Endothelial cell of umbilical vein (primary cell): ENCODE data around the gene TM9SF3. TPM values are rescaled to one million over a fixed set of nuclear protein-coding genes. Genes with fewer than 3 reads are reported as not detected.

Experiments
- BruUV-seq: library from RNA; stranded (reverse); fragments of 400-500 nt; replicated peaks from 2 replicates; lab custom pipeline; 2021; lab: Mats Ljungman, UMichigan
- CTCF ChIA-PET: fragments of 300-600, 350-600 bp; sonication (Branson Sonifier 250); formaldehyde crosslinking; loops from one replicate; lab custom pipeline; 2021; ENCODE audit warnings: antibody characterized with exemption, inconsistent platforms; lab: Charles Lee
- POLR2A ChIA-PET: fragments of 300-600, 350-600 bp; sonication (Branson Sonifier 250); formaldehyde crosslinking; loops from one replicate; lab custom pipeline; 2021; ENCODE audit warnings: antibody characterized with exemption, inconsistent platforms; lab: Charles Lee
- DNase-seq: peaks from one replicate; pipeline ENCODE4 v3.0.0-alpha.2; 2011; ENCODE audit warnings: low read depth, low spot score
- FAIRE-seq: peaks from 2 replicates; lab custom pipeline; 2011; peaks lifted over from hg19 to GRCh38; lab: Jason Lieb, UNC
- H2AFZ ChIP-seq: 2 replicates; pipeline ENCODE4 v1.6.0; 2012; ENCODE audit warnings: low read depth, low read length, control low read depth, inconsistent platforms
- H3K27ac ChIP-seq: 2 replicates; pipeline ENCODE4 v1.5.1; 2011; ENCODE audit warnings: low read depth, mild to moderate bottlenecking, control low read depth, low read length, moderate library complexity; ENCODE audit not compliant: insufficient read depth
- H3K27me3 ChIP-seq, 2 experiments: 2 replicates each; pipeline versions ENCODE4 v1.6.0 to v1.6.1; 2011; ENCODE audit warnings: low read length in 2 of 2, mixed read lengths in 1 of 2; ENCODE audit not compliant: control insufficient read depth in 2 of 2, insufficient read depth in 2 of 2
- H3K36me3 ChIP-seq, 2 experiments: 2 replicates in 1 of 2; 3 replicates in 1 of 2; pipeline ENCODE4 v1.5.1; 2011; ENCODE audit warnings: low read length in 2 of 2, mild to moderate bottlenecking in 1 of 2, moderate library complexity in 1 of 2; ENCODE audit not compliant: control insufficient read depth in 2 of 2, insufficient read depth in 2 of 2; ENCODE audit errors: extremely low read depth in 1 of 2
- H3K4me1 ChIP-seq: 3 replicates; pipeline ENCODE4 v1.5.1; 2011; ENCODE audit warnings: mild to moderate bottlenecking, low read length; ENCODE audit not compliant: control insufficient read depth, insufficient read depth; ENCODE audit errors: extremely low read depth
- H3K4me2 ChIP-seq: 2 replicates; pipeline ENCODE4 v1.6.1; 2011; ENCODE audit warnings: low read length, control low read depth, mixed read lengths; ENCODE audit not compliant: insufficient read depth
- H3K4me3 ChIP-seq, 3 experiments: fragments of 200-600 bp in 1 of 3; sonication (generic), shearing (Covaris generic) in 1 of 3; replicated peaks in 1 of 3; 2 replicates each; pipeline ENCODE4 v1.5.1; 2011 to 2016; ENCODE audit warnings: control low read depth in 3 of 3, low read length in 3 of 3, mild to moderate bottlenecking in 2 of 3, inconsistent platforms in 1 of 3, low read depth in 1 of 3, moderate library complexity in 1 of 3; ENCODE audit not compliant: insufficient read depth in 1 of 3
- H3K79me2 ChIP-seq: 2 replicates; pipeline ENCODE4 v1.6.0; 2012; ENCODE audit warnings: low read length, inconsistent platforms; ENCODE audit not compliant: control insufficient read depth, insufficient read depth
- H3K9ac ChIP-seq: replicated peaks from 2 replicates; pipeline ENCODE3; 2011; ENCODE audit warnings: low read length, control low read depth; ENCODE audit not compliant: insufficient read depth; ENCODE audit errors: extremely low read depth
- H3K9me1 ChIP-seq: replicated peaks from 3 replicates; pipeline ENCODE4 v1.6.0; 2011; ENCODE audit warnings: mild to moderate bottlenecking, low read length; ENCODE audit not compliant: control insufficient read depth, insufficient read depth; ENCODE audit errors: extremely low read depth
- H3K9me3 ChIP-seq: replicated peaks from 2 replicates; pipeline ENCODE4 v1.5.1; 2012; ENCODE audit warnings: low read length, inconsistent platforms; ENCODE audit not compliant: control insufficient read depth, insufficient read depth
- H4K20me1 ChIP-seq: replicated peaks from 2 replicates; pipeline ENCODE3; 2011; ENCODE audit warnings: mild to moderate bottlenecking, low read length; ENCODE audit not compliant: control insufficient read depth, insufficient read depth; ENCODE audit errors: extremely low read depth
- EZH2 ChIP-seq: IDR thresholded peaks from 2 replicates; pipeline ENCODE4 v1.6.1; 2012; ENCODE audit warnings: borderline replicate concordance, low read depth, mild to moderate bottlenecking, moderate library complexity, low read length, inconsistent platforms; ENCODE audit not compliant: severe bottlenecking
- FOS ChIP-seq: IDR thresholded peaks from 2 replicates; pipeline ENCODE4 v1.6.1; 2011; ENCODE audit warnings: mild to moderate bottlenecking, low read length, moderate library complexity, borderline replicate concordance; ENCODE audit not compliant: insufficient read depth
- GATA2 ChIP-seq: IDR thresholded peaks from 2 replicates; pipeline ENCODE4 v1.7.0; 2011; ENCODE audit warnings: low read depth, mild to moderate bottlenecking, moderate library complexity, mixed read lengths, low read length; ENCODE audit not compliant: insufficient read length, insufficient read depth
- JUN ChIP-seq: IDR thresholded peaks from 2 replicates; pipeline ENCODE4 v1.6.1; 2011; ENCODE audit warnings: borderline replicate concordance, low read depth; ENCODE audit not compliant: insufficient read length, insufficient read depth
- MYC ChIP-seq: IDR thresholded peaks from one replicate; pipeline ENCODE4 v1.6.1; 2011; ENCODE audit warnings: mild to moderate bottlenecking, low read depth, low read length
- POLR2A ChIP-seq: IDR thresholded peaks from 2 replicates; pipeline ENCODE4 v1.6.1; 2012; ENCODE audit warnings: low read depth, mild to moderate bottlenecking, control low read depth, low read length
- POLR2AphosphoS5 ChIP-seq: IDR thresholded peaks from 2 replicates; pipeline ENCODE4 v1.6.1; 2012; ENCODE audit warnings: low read depth, mild to moderate bottlenecking, control low read depth, low read length, moderate library complexity; ENCODE audit not compliant: insufficient read depth
- dilution Hi-C: fragments of 300-500 bp; cut with MboI; formaldehyde crosslinking; loops from one replicate; pipeline ENCODE4 v1.15.0; 2019; ENCODE audit warnings: low sequenced_read_pairs; ENCODE audit not compliant: extremely low pct_ligation_motif_present
- intact Hi-C: fragments of 100-400 bp; cut with micrococcal nuclease; formaldehyde crosslinking; loops from one replicate; pipeline ENCODE4 v1.10.0; 2022
- polyA plus RNA-seq, 4 experiments: library from polyadenylated mRNA; depleted of rRNA in 3 of 4; stranded (reverse) in 3 of 4; unstranded in 1 of 4; fragments of >200 nt; gene quantifications; 2 replicates each; pipeline versions ENCODE4 v1.2.1 to v1.2.3, GENCODE V29; 2011 to 2012; ENCODE audit warnings: missing spikeins in 1 of 4
- total RNA-seq: library from RNA; stranded (reverse); gene quantifications from 2 replicates; pipeline ENCODE4 v1.2.3, GENCODE V29; 2021
- TF ChIP-seq, protein P1 (sequence below), 2 donors: IDR thresholded peaks; 1 replicate in 1 of 2; 2 replicates in 1 of 2; pipeline ENCODE4 v1.5.1; 2011; ENCODE audit warnings: low read length in 2 of 2, mild to moderate bottlenecking in 2 of 2, moderate library complexity in 2 of 2, control low read depth in 1 of 2, inconsistent platforms in 1 of 2, low read depth in 1 of 2; ENCODE audit not compliant: insufficient read depth in 1 of 2; ENCODE audit errors: extremely low read depth in 1 of 2
- TF ChIP-seq, protein P2 (sequence below): IDR thresholded peaks from 2 replicates; pipeline ENCODE4 v1.6.1; 2011; ENCODE audit not compliant: insufficient read depth, insufficient read length

Gene TM9SF3
- total and polyA plus RNA-seq, 2 donors (not counting 3 experiments of a cell fraction or from before 2014, with no cell fraction given) = 133 to 144 TPM

DNA sequence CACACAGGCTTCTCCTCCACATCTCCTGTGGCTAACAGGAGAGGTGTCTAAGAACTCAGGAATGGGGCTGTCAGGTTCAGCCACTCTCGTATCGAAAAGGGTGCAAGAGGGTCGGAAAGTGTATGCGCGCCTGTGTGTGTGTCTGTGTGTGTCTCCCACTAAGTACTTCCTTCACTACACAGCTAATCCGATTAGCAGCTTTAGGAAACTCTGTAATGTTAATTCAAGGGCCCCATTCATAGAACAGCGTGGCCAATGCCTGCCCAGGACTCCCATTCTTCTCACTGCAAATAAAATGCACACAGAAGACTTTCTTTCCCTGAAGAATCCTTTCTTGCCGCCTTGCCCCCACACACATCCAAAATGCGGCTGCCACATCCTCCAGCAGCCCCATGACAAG, 112.9 kb downstream of the TM9SF3 start:
- no peaks in the 10 kb centered on the region for H3K4me1 ChIP-seq
- CTCF ChIA-PET = no interaction called here
- no peaks in the 10 kb centered on the region for H3K36me3 ChIP-seq
- H2AFZ ChIP-seq = no peak overlapping the region
- H3K27ac ChIP-seq = no peak overlapping the region
- H3K4me2 ChIP-seq = no peak overlapping the region
- H4K20me1 ChIP-seq = no peaks in the 10 kb centered on the region
- DNase-seq (no peak), FAIRE-seq (no peak)
- POLR2A ChIA-PET = no interaction called here
- intact Hi-C loops = no loop called here
- H3K9me3 ChIP-seq = no peaks in the 10 kb centered on the region
- peaks cover 0 to 3% of the 10 kb centered on the region in 2 experiments for H3K27me3 ChIP-seq
- no peak overlapping the region for H3K9ac ChIP-seq
- H3K79me2 ChIP-seq = no peaks in the 10 kb centered on the region
- dilution Hi-C loops = no loop called here
- TF ChIP-seq EZH2 (no peak), GATA2 (no peak), JUN (no peak), MYC (no peak), POLR2AphosphoS5 (no peak), FOS (no peak), POLR2A (no peak)
- TF ChIP-seq, protein P1, sequence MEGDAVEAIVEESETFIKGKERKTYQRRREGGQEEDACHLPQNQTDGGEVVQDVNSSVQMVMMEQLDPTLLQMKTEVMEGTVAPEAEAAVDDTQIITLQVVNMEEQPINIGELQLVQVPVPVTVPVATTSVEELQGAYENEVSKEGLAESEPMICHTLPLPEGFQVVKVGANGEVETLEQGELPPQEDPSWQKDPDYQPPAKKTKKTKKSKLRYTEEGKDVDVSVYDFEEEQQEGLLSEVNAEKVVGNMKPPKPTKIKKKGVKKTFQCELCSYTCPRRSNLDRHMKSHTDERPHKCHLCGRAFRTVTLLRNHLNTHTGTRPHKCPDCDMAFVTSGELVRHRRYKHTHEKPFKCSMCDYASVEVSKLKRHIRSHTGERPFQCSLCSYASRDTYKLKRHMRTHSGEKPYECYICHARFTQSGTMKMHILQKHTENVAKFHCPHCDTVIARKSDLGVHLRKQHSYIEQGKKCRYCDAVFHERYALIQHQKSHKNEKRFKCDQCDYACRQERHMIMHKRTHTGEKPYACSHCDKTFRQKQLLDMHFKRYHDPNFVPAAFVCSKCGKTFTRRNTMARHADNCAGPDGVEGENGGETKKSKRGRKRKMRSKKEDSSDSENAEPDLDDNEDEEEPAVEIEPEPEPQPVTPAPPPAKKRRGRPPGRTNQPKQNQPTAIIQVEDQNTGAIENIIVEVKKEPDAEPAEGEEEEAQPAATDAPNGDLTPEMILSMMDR (IDR thresholded peaks at IDR 0.05; ENCODE audit: extremely low read depth in 1 of 2, insufficient read depth in 1 of 2, low read depth in 1 of 2, low read length in 2 of 2) = no peak
- TF ChIP-seq, protein P2, sequence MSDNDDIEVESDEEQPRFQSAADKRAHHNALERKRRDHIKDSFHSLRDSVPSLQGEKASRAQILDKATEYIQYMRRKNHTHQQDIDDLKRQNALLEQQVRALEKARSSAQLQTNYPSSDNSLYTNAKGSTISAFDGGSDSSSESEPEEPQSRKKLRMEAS = no peak
- no peaks in the 10 kb centered on the region for H3K9me1 ChIP-seq
- H3K4me3 ChIP-seq = no peak overlapping the region
- BruUV-seq = no TSS peak
